GM12872 (cell line): ENCODE results near the gene BTBD9.

Source experiments
- TF ChIP-seq, protein P1 (sequence below): IDR thresholded peaks from 3 replicates; pipeline ENCODE4 v1.5.1; 2011; ENCODE audit warnings: low read depth, mild to moderate bottlenecking, low read length, moderate library complexity; ENCODE audit not compliant: insufficient read depth

BTBD9 gene

DNA sequence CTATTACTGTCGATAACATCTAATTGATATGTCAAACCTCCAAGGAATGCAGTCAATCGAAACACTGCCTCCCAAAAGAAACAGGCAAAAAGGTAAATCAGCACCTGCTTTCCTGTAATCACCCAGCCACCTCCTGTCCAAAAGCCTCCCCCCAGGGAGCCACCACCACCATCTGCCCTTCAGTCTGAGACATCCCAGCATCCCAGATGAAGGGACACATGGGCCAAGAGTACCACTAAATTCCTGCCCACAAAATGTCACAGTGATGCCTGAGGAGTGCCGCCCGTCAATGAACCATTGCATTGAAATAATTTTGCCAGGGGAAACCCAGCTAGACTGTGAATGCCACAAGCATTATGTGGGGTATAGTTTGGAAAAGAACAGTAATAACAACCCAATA, 418.5 kb downstream of the BTBD9 start:
- TF ChIP-seq, protein P1, sequence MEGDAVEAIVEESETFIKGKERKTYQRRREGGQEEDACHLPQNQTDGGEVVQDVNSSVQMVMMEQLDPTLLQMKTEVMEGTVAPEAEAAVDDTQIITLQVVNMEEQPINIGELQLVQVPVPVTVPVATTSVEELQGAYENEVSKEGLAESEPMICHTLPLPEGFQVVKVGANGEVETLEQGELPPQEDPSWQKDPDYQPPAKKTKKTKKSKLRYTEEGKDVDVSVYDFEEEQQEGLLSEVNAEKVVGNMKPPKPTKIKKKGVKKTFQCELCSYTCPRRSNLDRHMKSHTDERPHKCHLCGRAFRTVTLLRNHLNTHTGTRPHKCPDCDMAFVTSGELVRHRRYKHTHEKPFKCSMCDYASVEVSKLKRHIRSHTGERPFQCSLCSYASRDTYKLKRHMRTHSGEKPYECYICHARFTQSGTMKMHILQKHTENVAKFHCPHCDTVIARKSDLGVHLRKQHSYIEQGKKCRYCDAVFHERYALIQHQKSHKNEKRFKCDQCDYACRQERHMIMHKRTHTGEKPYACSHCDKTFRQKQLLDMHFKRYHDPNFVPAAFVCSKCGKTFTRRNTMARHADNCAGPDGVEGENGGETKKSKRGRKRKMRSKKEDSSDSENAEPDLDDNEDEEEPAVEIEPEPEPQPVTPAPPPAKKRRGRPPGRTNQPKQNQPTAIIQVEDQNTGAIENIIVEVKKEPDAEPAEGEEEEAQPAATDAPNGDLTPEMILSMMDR = no peak

GRCh38 chr6:38220069-38220723, 419.5 kb downstream of the BTBD9 start:
- TF ChIP-seq, protein P1 = no peak

- TF ChIP-seq, protein P1 = no peak
Measured at GRCh38 chr6:38218235-38218634, 421.5 kb downstream of the BTBD9 start.

DNA sequence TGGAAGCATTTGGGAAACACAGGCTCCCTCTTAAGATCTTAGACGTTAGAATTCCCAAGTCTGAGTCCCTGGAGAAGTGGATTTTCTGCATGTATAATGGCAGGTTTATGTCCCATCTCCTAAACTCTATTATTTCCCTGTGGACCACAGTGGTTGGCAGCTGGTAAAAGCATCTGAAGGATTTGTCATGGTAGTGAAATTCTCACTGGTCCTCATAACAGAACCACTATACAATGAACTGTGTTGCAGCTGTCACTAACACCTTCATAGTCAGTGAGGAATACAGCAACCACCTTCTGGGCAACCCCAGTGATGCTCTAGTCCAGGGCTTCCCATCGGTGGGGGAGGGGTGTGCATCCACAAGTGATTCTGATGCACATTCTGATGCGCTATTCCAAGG, 423.3 kb downstream of the BTBD9 start:
- TF ChIP-seq, protein P1 = no peak

DNA sequence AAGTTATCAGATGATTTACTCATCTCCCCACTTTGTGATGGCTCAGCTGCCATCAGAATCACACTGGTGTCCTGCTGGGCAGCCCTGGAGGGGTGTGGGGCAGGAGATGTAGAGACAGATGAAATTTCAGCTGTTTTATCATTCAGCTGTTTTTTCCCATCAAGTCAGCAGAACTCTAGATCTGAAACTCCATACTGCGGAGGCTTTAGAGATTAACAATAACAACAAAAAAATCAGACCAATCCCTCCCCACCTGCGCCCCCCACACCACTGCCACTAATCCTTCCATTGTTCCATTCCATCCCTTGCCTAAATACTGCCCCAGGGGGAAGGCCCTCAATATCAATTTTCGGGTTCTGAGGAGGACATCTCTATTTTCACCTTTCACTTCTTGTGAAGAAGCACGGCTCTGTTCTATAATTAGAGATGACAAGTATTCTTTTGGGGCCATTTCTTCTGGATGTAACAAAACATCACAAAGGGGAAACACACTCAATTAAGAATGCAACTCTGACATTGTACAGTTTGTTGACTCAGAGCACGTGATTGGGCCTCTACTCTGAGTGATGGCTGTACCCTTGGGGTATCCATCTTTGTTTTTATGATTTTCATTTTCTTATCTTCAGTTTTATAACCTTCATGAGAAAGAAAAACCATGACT, 423.9 kb downstream of the BTBD9 start:
- TF ChIP-seq, protein P1 = no peak

DNA sequence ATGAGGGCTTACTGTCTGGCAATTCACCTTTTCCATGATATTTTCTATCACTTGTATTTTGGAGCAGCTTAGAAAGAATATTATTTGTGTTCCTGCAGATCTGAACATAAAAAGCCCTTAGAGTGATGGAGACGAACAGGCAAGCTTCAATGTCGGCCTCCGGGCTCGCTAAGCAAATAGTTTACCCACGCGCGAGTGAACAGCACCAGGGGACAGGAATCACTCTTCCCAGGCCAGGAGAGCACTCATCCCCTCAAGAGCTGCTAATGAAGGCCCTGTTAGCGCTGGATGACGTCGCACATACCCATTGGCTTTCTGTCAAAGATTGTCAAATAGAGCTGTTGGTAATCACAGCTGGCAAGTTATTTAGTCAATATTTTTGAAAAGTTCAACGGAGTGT, 424.5 kb downstream of the BTBD9 start:
- TF ChIP-seq, protein P1 = no peak

- TF ChIP-seq, protein P1 = no peak
Measured at GRCh38 chr6:38214159-38214558, 425.6 kb downstream of the BTBD9 start.
